ENCODE results near the gene RFTN1. TPM values are rescaled to one million over a fixed set of nuclear protein-coding genes. Genes with fewer than 3 reads are reported as not detected.

Gene RFTN1
- total and polyA plus RNA-seq, 2 of the 8 experiments (the other 6 are each of a cell fraction or from before 2014, with no cell fraction given) = 4.6 to 6.7 TPM

DNA sequence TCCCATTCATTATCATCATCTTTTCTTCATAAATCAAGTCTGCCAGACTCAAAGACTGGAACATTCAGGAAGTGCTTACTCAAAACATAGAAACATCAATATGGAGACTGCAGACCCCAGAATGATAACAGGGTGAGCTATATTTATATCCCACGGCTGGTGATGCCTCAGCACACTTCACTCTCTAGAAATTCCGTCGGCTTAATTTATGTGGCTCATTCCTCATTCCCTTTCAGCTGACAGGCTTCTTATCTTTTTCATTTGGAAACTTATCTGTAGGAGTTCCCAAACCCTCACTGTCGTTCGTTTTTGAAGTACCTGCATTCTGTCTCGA, 45.5 kb downstream of the RFTN1 start:
- Histone ChIP-seq H4K20me1 (replicated peaks in 1 of 2; ENCODE audit: control insufficient read depth in 1 of 2, insufficient read depth in 2 of 2, low read length in 2 of 2) (no peaks in the 10 kb centered on the region), H4K91ac (replicated peaks; ENCODE audit: insufficient read length, low read length) (no peak overlapping the region), H3K23ac (ENCODE audit: insufficient read length) (no peak overlapping the region), H3K79me1 (ENCODE audit: low read depth, low read length) (no peaks in the 10 kb centered on the region), H3K14ac (ENCODE audit: insufficient read length) (no peak overlapping the region), H3K18ac (ENCODE audit: extremely low read depth, low read length) (no peak overlapping the region), H3K4me2 (ENCODE audit: insufficient read depth in 1 of 2, low read depth in 2 of 2, low read length in 2 of 2) (no peak overlapping the region), H3K4ac (replicated peaks; ENCODE audit: insufficient read length, low read depth, low read length) (no peak overlapping the region), H3K27ac (ENCODE audit: low read depth, low read length) (no peak overlapping the region), H4K5ac (ENCODE audit: insufficient read length, low read depth, low read length) (no peak overlapping the region), H3K23me2 (ENCODE audit: low read depth, low read length) (no peaks in the 10 kb centered on the region), H3K27me3 (replicated peaks in 1 of 4; ENCODE audit: control insufficient read depth in 3 of 4, extremely low read depth in 1 of 4, insufficient read depth in 3 of 4, low read length in 3 of 4) (no peaks in the 10 kb centered on the region), H3K9me3 (ENCODE audit: insufficient read depth in 2 of 2, low read depth in 1 of 2, low read length in 1 of 2) (no peaks in the 10 kb centered on the region), H3K4me1 (replicated peaks in 1 of 4; ENCODE audit: control insufficient read depth in 3 of 4, insufficient read depth in 4 of 4, low read length in 3 of 4) (peaks cover 0 to 5% (median 1%) of the 10 kb centered on the region in 4 experiments; a peak in 1 of 7 replicates), H3K36me3 (ENCODE audit: control insufficient read depth in 2 of 4, insufficient read depth in 4 of 4, low read length in 3 of 4) (no peaks in the 10 kb centered on the region), H3K4me3 (ENCODE audit: extremely low read depth in 1 of 4, insufficient read depth in 2 of 4, low read depth in 3 of 4, low read length in 4 of 4) (no peak overlapping the region), H2BK12ac (ENCODE audit: low read depth, low read length) (no peak overlapping the region), H3K9ac (replicated peaks in 1 of 4; ENCODE audit: extremely low read depth in 1 of 4, low read depth in 3 of 4, low read length in 3 of 4) (no peak overlapping the region), H2AK5ac (ENCODE audit: low read depth, low read length) (no peak overlapping the region), H4K8ac (ENCODE audit: extremely low read depth, insufficient read depth, low read length) (no peak overlapping the region), H2BK20ac (ENCODE audit: low read length) (no peak overlapping the region), H2BK120ac (replicated peaks; ENCODE audit: low read depth, low read length) (no peak overlapping the region), H3K79me2 (ENCODE audit: control insufficient read depth in 1 of 2, insufficient read depth in 2 of 2, low read length in 2 of 2) (no peaks in the 10 kb centered on the region), H2BK5ac (ENCODE audit: low read depth, low read length) (no peak overlapping the region), H3K56ac (replicated peaks; ENCODE audit: insufficient read length, low read depth, low read length) (no peak overlapping the region), H2BK15ac (ENCODE audit: low read length) (no peak overlapping the region), H2AFZ (ENCODE audit: low read length) (no peak overlapping the region)
- FAIRE-seq (no peak), DNase-seq (ENCODE audit: low read depth in 1 of 2, low spot score in 2 of 2) (no peak)
- CTCF ChIA-PET (ENCODE audit: partially characterized antibody) = interaction anchor here (0.6 to 1.3 kb wide), 3 partner anchors 44 to 946 kb away, joined by 3 to 4 read pairs (median 3); no protein-coding TSS in a partner anchor
- POLR2A ChIA-PET (ENCODE audit: partially characterized antibody) = no interaction called here
- no peak for TF ChIP-seq CTBP2 (IDR thresholded peaks at IDR 0.05; ENCODE audit: borderline replicate concordance, insufficient read depth, insufficient read length, low read length)
- TF ChIP-seq TCF12 (IDR thresholded peaks at IDR 0.05; ENCODE audit: low read depth, low read length) = no peak
- no peak for TF ChIP-seq RNF2 (IDR thresholded peaks at IDR 0.05; ENCODE audit: borderline replicate concordance, low read depth, low read length, missing control alignments, poor library complexity, severe bottlenecking)
- no peak for TF ChIP-seq TAF7 (optimal IDR thresholded peaks at IDR 0.05; ENCODE audit: borderline replicate concordance, low read depth, low read length)
- no peak for TF ChIP-seq HDAC2 (IDR thresholded peaks at IDR 0.05; ENCODE audit: borderline replicate concordance in 1 of 2, low read depth in 2 of 2, low read length in 2 of 2)
- TF ChIP-seq FOSL1 (IDR thresholded peaks at IDR 0.05; ENCODE audit: insufficient read depth, low read depth, low read length) = no peak
- no peak for TF ChIP-seq RXRA (IDR thresholded peaks at IDR 0.05; ENCODE audit: insufficient read depth, low read depth, low read length)
- TF ChIP-seq BACH1 (IDR thresholded peaks at IDR 0.05; ENCODE audit: low read length) = no peak
- TF ChIP-seq, protein P1, sequence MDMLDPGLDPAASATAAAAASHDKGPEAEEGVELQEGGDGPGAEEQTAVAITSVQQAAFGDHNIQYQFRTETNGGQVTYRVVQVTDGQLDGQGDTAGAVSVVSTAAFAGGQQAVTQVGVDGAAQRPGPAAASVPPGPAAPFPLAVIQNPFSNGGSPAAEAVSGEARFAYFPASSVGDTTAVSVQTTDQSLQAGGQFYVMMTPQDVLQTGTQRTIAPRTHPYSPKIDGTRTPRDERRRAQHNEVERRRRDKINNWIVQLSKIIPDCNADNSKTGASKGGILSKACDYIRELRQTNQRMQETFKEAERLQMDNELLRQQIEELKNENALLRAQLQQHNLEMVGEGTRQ (IDR thresholded peaks at IDR 0.05; ENCODE audit: low read length) = no peak
- no peak for TF ChIP-seq MAFK (IDR thresholded peaks at IDR 0.05; ENCODE audit: low read depth, low read length)
- 79% methylated on average over 6 of the region's 6 CpGs; no CpG with 5 or more reads in 1 of the 2 experiments for WGBS, 2 experiments (ENCODE audit: extremely low coverage in 1 of 2, insufficient coverage in 1 of 2, insufficient read length in 1 of 2, insufficient replicate concordance in 2 of 2, low coverage in 1 of 2, low lambda C conversion rate in 2 of 2, missing lambda C conversion rate in 1 of 2)

Measured in H1 (cell line).